ENCODE data around the gene PPP3CA.
"Not testable (repeated sequence)": the region's sequence is repeated elsewhere in the genome, so short reads cannot be mapped to it uniquely, and the experiment has no call there.

The PPP3CA gene

GRCh38 chr4:101101072-101101471, 246.3 kb downstream of the PPP3CA start:
- no peak for DNase-seq (ENCODE audit: low read depth in 2 of 2)

DNA sequence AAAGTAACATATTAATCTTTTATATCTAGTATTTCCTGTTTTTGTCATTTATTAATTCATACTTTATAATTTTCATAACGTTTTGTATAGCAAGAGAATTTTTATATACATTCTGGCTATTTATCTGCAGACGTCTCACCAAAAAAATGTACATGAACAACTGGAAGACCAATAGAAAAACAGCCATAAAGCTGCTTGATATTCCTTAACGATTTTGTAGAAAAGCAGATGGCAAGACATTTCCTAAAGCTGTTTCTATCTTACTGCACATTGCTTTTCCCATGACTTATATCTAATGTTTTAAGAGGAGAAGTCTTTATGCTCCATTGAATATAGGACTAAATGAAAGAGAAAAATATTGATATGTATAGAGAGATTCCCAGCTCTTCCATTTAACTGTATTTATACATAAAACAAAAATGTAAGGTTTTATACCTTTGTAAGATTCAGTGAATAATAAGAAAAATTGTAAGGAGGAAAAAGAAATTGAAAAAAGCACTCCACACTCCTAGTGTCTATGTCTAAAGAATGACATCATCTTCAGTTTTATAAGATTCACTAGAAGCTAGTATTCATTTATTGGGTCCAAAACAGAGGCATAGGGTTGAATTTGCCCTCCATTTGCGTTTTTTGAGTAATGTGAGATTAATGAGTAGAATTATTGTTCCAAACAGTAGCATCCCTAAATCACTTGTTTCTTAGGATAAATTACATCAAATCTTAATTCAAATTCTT, 248.5 kb downstream of the PPP3CA start:
- DNase-seq (ENCODE audit: low read depth in 2 of 2), result no peak

GRCh38 chr4:101092609-101093008, 254.7 kb downstream of the PPP3CA start:
- not testable (repeated sequence) for DNase-seq (ENCODE audit: low read depth in 2 of 2)

DNA sequence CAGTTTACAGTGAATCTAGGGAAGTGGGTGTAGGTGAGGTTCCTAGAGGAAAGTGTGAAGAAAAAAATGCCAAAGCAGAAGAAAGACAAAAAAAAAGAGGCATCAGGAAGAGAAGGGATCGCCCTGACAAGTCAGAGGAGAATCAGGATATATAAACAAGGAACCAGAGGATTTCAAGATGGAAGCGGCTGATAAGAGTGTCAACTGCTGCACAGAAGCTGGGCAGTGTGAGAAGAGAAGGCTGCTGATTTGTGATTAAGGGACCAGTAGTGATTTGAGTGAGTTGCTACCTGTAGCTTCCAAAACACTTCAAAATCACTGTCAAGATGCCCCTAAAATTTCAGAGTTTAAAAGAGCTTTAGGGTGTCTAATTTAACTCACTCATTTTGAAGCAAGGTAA, 258.2 kb downstream of the PPP3CA start:
- DNase-seq (ENCODE audit: low read depth in 2 of 2), result no peak

- no peak for DNase-seq (ENCODE audit: low read depth in 2 of 2)
Observed at GRCh38 chr4:101086801-101087586, 260.3 kb downstream of the PPP3CA start.

- no peak for DNase-seq (ENCODE audit: low read depth in 2 of 2)
Observed at GRCh38 chr4:101083131-101083530, 264.2 kb downstream of the PPP3CA start.

- DNase-seq (ENCODE audit: low read depth in 2 of 2), result no peak
Observed at GRCh38 chr4:101081695-101082369, 265.5 kb downstream of the PPP3CA start.

- DNase-seq (ENCODE audit: low read depth in 2 of 2), result no peak
Observed at GRCh38 chr4:101081166-101081565, 266.2 kb downstream of the PPP3CA start.

DNA sequence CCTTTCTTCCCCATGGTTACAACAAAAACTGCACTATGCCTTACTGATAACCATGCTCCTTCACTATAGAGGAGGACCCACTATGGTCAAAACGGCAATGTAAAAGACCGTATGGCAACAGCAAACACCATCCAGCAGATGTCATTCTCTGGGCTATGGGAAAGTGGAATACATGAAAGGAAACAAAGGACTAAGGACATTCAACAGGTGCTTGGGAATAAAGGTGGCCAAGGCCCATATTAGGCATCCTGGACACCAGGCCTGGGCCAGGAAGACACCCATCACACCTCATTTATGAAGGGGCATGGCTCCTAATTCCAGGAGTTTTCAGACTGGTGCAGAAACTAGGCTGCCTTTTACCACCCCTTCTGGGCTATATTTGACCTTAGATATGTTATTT, 268.4 kb downstream of the PPP3CA start:
- no peak for DNase-seq (ENCODE audit: low read depth in 2 of 2)

- no peak for DNase-seq (ENCODE audit: low read depth in 2 of 2)
Observed at GRCh38 chr4:101076032-101076431, 271.3 kb downstream of the PPP3CA start.

- no peak for DNase-seq (ENCODE audit: low read depth in 2 of 2)
Observed at GRCh38 chr4:101075536-101075935, 271.8 kb downstream of the PPP3CA start.

GRCh38 chr4:101074326-101074725, 273.0 kb downstream of the PPP3CA start:
- DNase-seq (ENCODE audit: low read depth in 2 of 2), result no peak

DNA sequence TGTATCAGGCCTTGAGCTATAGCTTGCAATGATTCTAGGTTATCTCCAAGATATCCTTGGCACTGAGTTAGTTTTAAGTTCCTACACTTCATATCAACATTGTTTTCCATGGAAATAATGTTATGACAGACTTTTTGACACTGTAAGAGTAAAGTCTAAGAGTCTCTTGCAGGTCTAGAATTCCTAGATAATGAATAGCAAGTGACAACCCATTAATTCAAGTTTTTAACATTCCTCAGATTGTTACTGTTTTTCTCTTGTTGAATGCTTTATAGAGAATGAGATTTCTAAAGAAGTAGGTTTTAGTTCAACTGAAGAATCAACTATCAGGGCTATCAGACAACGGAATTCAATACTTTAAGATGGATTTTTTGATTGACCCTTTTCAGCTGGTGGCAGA, 276.1 kb downstream of the PPP3CA start:
- DNase-seq (ENCODE audit: low read depth in 2 of 2), result no peak

- DNase-seq (ENCODE audit: low read depth in 2 of 2), result no peak
Observed at GRCh38 chr4:101068115-101068514, 279.2 kb downstream of the PPP3CA start.

- DNase-seq (ENCODE audit: low read depth in 2 of 2), result no peak
Observed at GRCh38 chr4:101067383-101067782, 279.9 kb downstream of the PPP3CA start.

DNA sequence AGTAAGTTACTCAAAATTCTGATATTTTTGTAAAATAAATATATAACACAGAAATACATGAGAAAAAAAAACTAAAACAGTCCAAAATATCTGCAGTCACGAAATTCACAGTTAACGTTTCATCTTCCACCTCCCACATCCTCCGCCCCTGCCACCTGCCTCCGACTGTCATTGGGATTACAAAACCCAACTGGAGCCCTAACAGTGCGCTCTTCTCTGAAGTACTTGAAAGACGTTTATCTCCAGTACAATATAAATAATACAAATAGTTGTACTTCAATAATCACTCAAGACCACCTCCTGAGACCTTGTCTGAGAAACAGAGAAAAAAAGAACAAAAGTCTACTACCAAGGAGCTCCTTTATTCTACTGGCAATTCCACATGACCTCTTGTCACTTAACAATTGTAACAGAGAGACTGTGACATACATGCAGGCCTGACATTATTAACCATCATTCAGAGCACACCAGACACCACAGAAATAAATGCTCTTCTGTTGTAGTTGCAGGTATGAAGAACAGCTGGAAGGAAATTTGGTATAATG, 280.6 kb downstream of the PPP3CA start:
- DNase-seq (ENCODE audit: low read depth in 2 of 2), result no peak

- DNase-seq (ENCODE audit: low read depth in 2 of 2), result no peak
Observed at GRCh38 chr4:101065935-101066485, 281.3 kb downstream of the PPP3CA start.

GRCh38 chr4:101065346-101065745, 282.0 kb downstream of the PPP3CA start:
- no peak for DNase-seq (ENCODE audit: low read depth in 2 of 2)

- DNase-seq (ENCODE audit: low read depth in 2 of 2), result no peak
Observed at GRCh38 chr4:101064541-101065180, 282.7 kb downstream of the PPP3CA start.

DNA sequence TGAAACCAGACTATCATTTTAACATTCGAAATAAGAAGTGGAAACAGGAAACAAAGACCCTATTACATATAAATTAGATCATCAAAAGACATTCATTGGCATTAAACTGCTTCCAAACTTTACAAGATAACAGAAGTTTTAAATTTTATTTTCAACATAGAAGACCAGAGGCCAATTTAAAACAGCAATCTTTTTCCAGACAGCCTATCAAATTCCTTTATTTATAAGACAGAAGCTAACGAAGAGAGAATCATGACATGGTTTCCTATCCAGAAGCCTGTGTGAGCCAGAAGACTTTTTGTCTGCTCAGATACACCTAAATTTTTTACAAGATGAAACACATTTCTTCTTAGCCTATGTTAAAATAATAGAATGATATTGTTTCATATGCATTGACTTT, 291.9 kb downstream of the PPP3CA start:
- no peak for DNase-seq (ENCODE audit: low read depth in 2 of 2)

DNA sequence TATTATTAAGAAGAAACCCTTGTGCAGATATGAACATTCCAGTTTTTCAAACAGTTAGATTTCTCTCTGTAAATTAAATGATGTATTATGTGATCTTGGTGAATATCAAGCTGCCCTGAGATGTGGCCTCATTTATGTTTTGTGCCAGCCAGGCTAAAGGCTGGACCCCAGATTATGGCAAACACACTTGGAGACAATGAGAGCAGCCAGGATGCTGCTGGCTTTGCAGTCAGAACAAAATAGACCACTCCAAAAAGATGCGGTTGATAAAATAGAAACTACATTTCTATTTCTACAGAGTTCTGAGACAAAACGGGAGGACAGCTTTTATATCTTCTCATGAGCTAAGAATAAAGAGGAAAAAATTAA, 296.5 kb downstream of the PPP3CA start:
- DNase-seq (ENCODE audit: low read depth in 2 of 2), result no peak

All from activated CD4-positive, alpha-beta T cell treated with anti-CD3 and anti-CD28 coated beads for 24 hours (primary cell).